ENCODE data around the gene KDM1A. TPM values are rescaled to one million over a fixed set of nuclear protein-coding genes. Genes with fewer than 3 reads are reported as not detected.

KDM1A gene
- total and polyA plus RNA-seq, 10 donors = 18.4 to 47.2 (median 37.9) TPM

DNA sequence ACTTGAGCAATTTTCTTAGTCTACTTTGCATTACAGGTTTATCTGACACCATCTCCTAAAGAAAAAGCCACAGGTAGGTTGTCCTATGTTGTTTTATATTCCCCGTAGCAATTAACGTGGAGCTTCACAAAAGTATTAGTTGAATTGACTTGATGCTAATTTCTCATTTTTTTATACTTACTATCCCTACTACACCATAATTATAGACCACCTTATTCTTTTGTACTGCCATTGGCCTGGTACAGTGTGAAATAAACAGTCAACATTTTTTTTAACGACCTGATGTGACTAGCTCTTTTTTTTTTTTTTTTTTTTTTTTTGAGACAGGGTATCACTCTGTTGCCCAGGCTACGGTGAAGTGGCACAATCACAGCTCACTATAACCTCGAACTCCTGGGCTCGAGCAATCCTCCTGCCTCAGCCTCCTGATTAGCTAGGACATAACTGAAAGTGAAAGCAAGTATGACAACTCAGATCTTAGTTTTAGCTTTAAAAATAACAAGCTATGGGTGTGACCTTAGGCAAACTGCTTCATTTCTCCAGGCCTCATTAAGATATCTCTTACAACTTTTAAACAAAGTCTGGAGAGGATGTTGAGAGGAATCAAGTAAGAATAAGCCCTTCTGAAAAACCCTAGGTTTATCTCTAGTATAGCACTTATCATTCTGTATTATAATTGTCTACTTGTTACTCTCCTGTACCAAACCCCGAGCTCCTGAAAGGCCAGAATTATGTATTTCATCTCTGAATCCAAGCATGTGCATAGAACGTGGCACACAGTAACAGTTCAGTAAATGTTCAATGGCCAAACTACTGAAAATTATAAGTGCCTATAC is 99.9 kb downstream of the KDM1A start:
- Histone ChIP-seq H3K36me3 (no peaks in the 10 kb centered on the region), H3K4me1 (peaks cover 27 to 97% (median 68%) of the 10 kb centered on the region in 6 donors), H3K27me3 (replicated peaks in 1 of 7) (no peaks in the 10 kb centered on the region), H3K4me3 (peak overlapping the region in 2 of 8 donors; percentile 16 to 52), H3K27ac (peak overlapping the region in 6 of 8 donors; percentile 17 to 70 (median 62)), H3K9me3 (no peaks in the 10 kb centered on the region)
- no peak for DNase-seq
- 52 to 62% (median 54%) methylated on average over 8 of the region's 8 CpGs for WGBS, 5 donors
- TF ChIP-seq POLR2A (IDR thresholded peaks at IDR 0.05) (no peak), CTCF (IDR thresholded peaks at IDR 0.05 in 8 of 11, conservative IDR thresholded peaks at IDR 0.05 in 3 of 11) (no peak), POLR2AphosphoS5 (IDR thresholded peaks at IDR 0.05) (no peak)
- intact Hi-C loops (cut with DNase I; ENCODE audit: low total_unique reads) = no loop called here

GRCh38 chr1:23120383-23120782 is 101.1 kb downstream of the KDM1A start:
- Histone ChIP-seq H3K36me3 (no peaks in the 10 kb centered on the region), H3K4me3 (no peak overlapping the region), H3K27me3 (replicated peaks in 1 of 7) (no peaks in the 10 kb centered on the region), H3K9me3 (no peaks in the 10 kb centered on the region), H3K4me1 (peaks cover 21 to 97% (median 58%) of the 10 kb centered on the region in 6 donors), H3K27ac (peak overlapping the region in 4 of 8 donors; percentile 6 to 70 (median 62))
- DNase-seq = no peak
- no peak for TF ChIP-seq POLR2AphosphoS5 (IDR thresholded peaks at IDR 0.05)
- no peak for TF ChIP-seq CTCF (IDR thresholded peaks at IDR 0.05 in 8 of 11, conservative IDR thresholded peaks at IDR 0.05 in 3 of 11)
- TF ChIP-seq POLR2A (IDR thresholded peaks at IDR 0.05) = no peak
- intact Hi-C loops (cut with DNase I; ENCODE audit: low total_unique reads) = no loop called here
- 91 to 95% (median 93%) methylated on average over 3 of the region's 3 CpGs for WGBS, 5 donors

GRCh38 chr1:23122023-23122748 is 102.9 kb downstream of the KDM1A start:
- Histone ChIP-seq H3K4me1 (peaks cover 21 to 97% (median 55%) of the 10 kb centered on the region in 6 donors), H3K4me3 (no peak overlapping the region), H3K9me3 (no peaks in the 10 kb centered on the region), H3K27ac (peak overlapping the region in 5 of 8 donors; percentile 29 to 60 (median 51)), H3K27me3 (replicated peaks in 1 of 7) (no peaks in the 10 kb centered on the region), H3K36me3 (no peaks in the 10 kb centered on the region)
- TF ChIP-seq POLR2A (IDR thresholded peaks at IDR 0.05) = no peak
- no peak for DNase-seq
- WGBS, 5 donors = 21 to 45% (median 30%) methylated on average over 4 of the region's 4 CpGs
- intact Hi-C loops (cut with DNase I; ENCODE audit: low total_unique reads) = no loop called here

DNA sequence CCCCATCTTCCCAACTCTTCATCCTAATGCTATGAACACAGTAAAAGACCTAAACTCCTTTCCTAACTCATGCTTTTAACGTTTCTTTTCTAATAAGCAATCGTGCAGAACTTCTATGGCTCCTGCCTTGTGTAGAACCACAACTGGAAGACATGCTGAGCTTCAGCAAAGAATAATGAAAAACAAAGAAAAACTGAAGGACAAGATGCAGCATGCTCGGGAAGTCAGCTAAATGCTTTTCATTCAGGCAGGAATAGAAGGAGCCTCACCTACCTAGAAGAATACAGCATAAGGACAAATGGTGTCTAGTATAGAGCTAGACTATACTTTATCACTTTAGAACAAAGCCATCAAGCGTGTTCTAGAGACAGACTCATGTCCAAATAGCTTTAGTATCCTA is 103.5 kb downstream of the KDM1A start:
- peak overlapping the region in 5 of 8 donors; percentile 24 to 60 (median 49) for H3K27ac ChIP-seq
- no peak overlapping the region for H3K4me3 ChIP-seq
- no peaks in the 10 kb centered on the region for H3K36me3 ChIP-seq
- no peaks in the 10 kb centered on the region for H3K9me3 ChIP-seq
- peaks cover 21 to 96% (median 53%) of the 10 kb centered on the region in 6 donors for H3K4me1 ChIP-seq
- no peaks in the 10 kb centered on the region for H3K27me3 ChIP-seq (replicated peaks in 1 of 7)
- TF ChIP-seq POLR2A (IDR thresholded peaks at IDR 0.05) (no peak), POLR2AphosphoS5 (IDR thresholded peaks at IDR 0.05) (no peak), CTCF (IDR thresholded peaks at IDR 0.05 in 8 of 11, conservative IDR thresholded peaks at IDR 0.05 in 3 of 11) (no peak)
- intact Hi-C loops (cut with DNase I; ENCODE audit: low total_unique reads) = no loop called here
- WGBS, 5 donors = 57 to 80% (median 71%) methylated on average over 4 of the region's 4 CpGs
- DNase-seq = no peak
